ENCODE data around the gene BEND3. TPM values are rescaled to one million over a fixed set of nuclear protein-coding genes. Genes with fewer than 3 reads are reported as not detected.

The BEND3 gene
- total RNA-seq, 1 experiment from 2014 or later, result 70.2 TPM

- Mint-ChIP-seq H3K27ac (peak overlapping the region in 2 of 3 experiments; percentile 58 to 80; a peak in 4 of 7 replicates), H3K9me3 (no peaks in the 10 kb centered on the region), H3K4me3 (no peak overlapping the region; a peak in 1 of 5 replicates), H3K27me3 (ENCODE audit: low read depth) (no peaks in the 10 kb centered on the region), H3K36me3 (ENCODE audit: insufficient read depth in 1 of 3, low read depth in 3 of 3) (no peaks in the 10 kb centered on the region; a peak in 1 of 7 replicates), H3K4me1 (peaks cover 53 to 60% of the 10 kb centered on the region in 2 experiments)
- Histone ChIP-seq H3K56ac (ENCODE audit: insufficient read length, low read depth, low read length) (no peak overlapping the region), H3K23ac (ENCODE audit: insufficient read length, low read depth, low read length) (no peak overlapping the region), H3K4me1 (ENCODE audit: insufficient read depth, low read length) (peaks cover 7% of the 10 kb centered on the region; the same call in 1 of the 2 replicates), H3T11ph (ENCODE audit: low read length) (no peak overlapping the region), H4K5ac (ENCODE audit: insufficient read length, low read depth, low read length) (no peak overlapping the region), H3K9me3 (ENCODE audit: control insufficient read depth, low read depth, low read length) (no peaks in the 10 kb centered on the region), H3K79me2 (ENCODE audit: insufficient read depth, low read length) (no peaks in the 10 kb centered on the region), H3K23me2 (ENCODE audit: insufficient read length, low read depth, low read length, poor library complexity, severe bottlenecking) (no peaks in the 10 kb centered on the region), H2BK12ac (ENCODE audit: insufficient read length, low read depth, low read length) (no peak overlapping the region), H2BK15ac (ENCODE audit: low read depth, low read length) (no peak overlapping the region), H3K14ac (ENCODE audit: insufficient read depth, low read length) (no peak overlapping the region), H3K18ac (ENCODE audit: insufficient read length, low read depth, low read length) (no peak overlapping the region), H4K8ac (replicated peaks; ENCODE audit: insufficient read length, low read depth, low read length) (no peak overlapping the region), H2BK120ac (ENCODE audit: low read depth, low read length, poor library complexity, severe bottlenecking) (no peak overlapping the region), H4K20me1 (ENCODE audit: control insufficient read depth, insufficient read depth, insufficient read length) (no peaks in the 10 kb centered on the region), H3K9ac (ENCODE audit: extremely low read depth, insufficient read length, low read length) (no peak overlapping the region), H3K4ac (ENCODE audit: low read depth, low read length) (no peak overlapping the region), H3K79me1 (ENCODE audit: insufficient read depth, low read depth, low read length, poor library complexity, severe bottlenecking) (no peaks in the 10 kb centered on the region), H4K91ac (ENCODE audit: insufficient read length, low read depth, low read length) (no peak overlapping the region), H2AK5ac (ENCODE audit: insufficient read length, low read length) (no peak overlapping the region), H3K27me3 (ENCODE audit: insufficient read depth, low read length) (no peaks in the 10 kb centered on the region), H2AFZ (ENCODE audit: low read length) (no peak overlapping the region), H2BK5ac (ENCODE audit: insufficient read length, low read length) (no peak overlapping the region), H3K4me2 (ENCODE audit: insufficient read depth, insufficient read length, low read length) (no peak overlapping the region), H3K27ac (ENCODE audit: insufficient read length, low read depth, low read length) (no peak overlapping the region), H2BK20ac (ENCODE audit: low read depth, low read length, poor library complexity, severe bottlenecking) (no peak overlapping the region)
- WGBS (ENCODE audit: extremely low coverage, insufficient read length, low lambda C conversion rate), result no CpG with 5 or more reads among the region's 6 CpGs
- no peak for TF ChIP-seq CTCF (conservative IDR thresholded peaks at IDR 0.05)
- DNase-seq, result no peak
Measured at GRCh38 chr6:107121266-107121665, 6.0 kb upstream of the BEND3 start.

All from H9 (cell line).